T-helper 2 cell treated with Interferon-gamma antibody and Interleukin-4, amounts not matched to agents 5 μg/mL and 100 μg/mL, for 36 hours (primary cell): ENCODE results near the gene RFLNA.

ENCODE experiments used
- DNase-seq: peaks from one replicate; pipeline ENCODE4 v3.0.0; 2021; ENCODE audit warnings: low spot score
- H3K27ac Mint-ChIP-seq: one replicate; pipeline ENCODE4 v1.8.0; 2021; ENCODE audit warnings: mild to moderate bottlenecking, mixed read lengths
- H3K27me3 Mint-ChIP-seq: one replicate; pipeline ENCODE4 v1.8.0; 2021; ENCODE audit warnings: low read depth, mixed read lengths
- H3K36me3 Mint-ChIP-seq: one replicate; pipeline ENCODE4 v1.8.0; 2021; ENCODE audit warnings: low read depth, mixed read lengths
- H3K4me1 Mint-ChIP-seq: one replicate; pipeline ENCODE4 v1.8.0; 2021; ENCODE audit warnings: low read depth, mixed read lengths
- H3K4me3 Mint-ChIP-seq: one replicate; pipeline ENCODE4 v1.8.0; 2022; ENCODE audit warnings: mild to moderate bottlenecking, moderate library complexity, mixed read lengths
- H3K9me3 Mint-ChIP-seq: one replicate; pipeline ENCODE4 v1.8.0; 2021; ENCODE audit warnings: mixed read lengths

Gene RFLNA

GRCh38 chr12:124336742-124337520 is 42.0 kb downstream of the RFLNA start:
- no peak overlapping the region for H3K27ac Mint-ChIP-seq
- H3K27me3 Mint-ChIP-seq, result no peaks in the 10 kb centered on the region
- no peak overlapping the region for H3K4me3 Mint-ChIP-seq
- H3K36me3 Mint-ChIP-seq, result peaks cover 33% of the 10 kb centered on the region
- H3K9me3 Mint-ChIP-seq, result no peaks in the 10 kb centered on the region
- H3K4me1 Mint-ChIP-seq, result no peaks in the 10 kb centered on the region
- no peak for DNase-seq

DNA sequence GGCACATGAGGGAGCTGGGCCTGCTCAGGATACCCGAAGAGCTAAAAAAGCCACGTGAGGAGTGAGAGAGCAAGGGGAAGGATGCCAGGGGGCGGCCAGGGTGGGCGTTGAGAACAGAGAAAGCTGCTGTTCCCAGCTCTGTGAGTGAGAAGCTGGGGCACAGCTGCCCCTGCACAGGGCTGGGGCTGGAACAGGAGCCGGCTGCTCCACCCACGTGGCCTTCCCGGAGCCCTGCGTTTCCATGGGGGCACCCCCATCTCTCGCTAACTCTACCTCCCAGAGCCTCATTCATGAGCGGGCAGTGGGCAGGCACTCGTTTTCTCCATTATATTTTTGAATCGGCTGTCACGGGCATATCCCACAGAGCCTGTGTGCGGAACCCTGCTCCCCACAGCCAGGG is 42.7 kb downstream of the RFLNA start:
- H3K27ac Mint-ChIP-seq, result no peak overlapping the region
- no peaks in the 10 kb centered on the region for H3K9me3 Mint-ChIP-seq
- H3K36me3 Mint-ChIP-seq, result peaks cover 32% of the 10 kb centered on the region
- H3K4me1 Mint-ChIP-seq, result no peaks in the 10 kb centered on the region
- no peak overlapping the region for H3K4me3 Mint-ChIP-seq
- no peak for DNase-seq
- no peaks in the 10 kb centered on the region for H3K27me3 Mint-ChIP-seq

GRCh38 chr12:124338448-124338847 is 43.6 kb downstream of the RFLNA start:
- Mint-ChIP-seq H3K36me3 (peaks cover 38% of the 10 kb centered on the region), H3K4me1 (no peaks in the 10 kb centered on the region), H3K9me3 (no peaks in the 10 kb centered on the region), H3K27ac (no peak overlapping the region), H3K27me3 (no peaks in the 10 kb centered on the region), H3K4me3 (no peak overlapping the region)
- no peak for DNase-seq

DNA sequence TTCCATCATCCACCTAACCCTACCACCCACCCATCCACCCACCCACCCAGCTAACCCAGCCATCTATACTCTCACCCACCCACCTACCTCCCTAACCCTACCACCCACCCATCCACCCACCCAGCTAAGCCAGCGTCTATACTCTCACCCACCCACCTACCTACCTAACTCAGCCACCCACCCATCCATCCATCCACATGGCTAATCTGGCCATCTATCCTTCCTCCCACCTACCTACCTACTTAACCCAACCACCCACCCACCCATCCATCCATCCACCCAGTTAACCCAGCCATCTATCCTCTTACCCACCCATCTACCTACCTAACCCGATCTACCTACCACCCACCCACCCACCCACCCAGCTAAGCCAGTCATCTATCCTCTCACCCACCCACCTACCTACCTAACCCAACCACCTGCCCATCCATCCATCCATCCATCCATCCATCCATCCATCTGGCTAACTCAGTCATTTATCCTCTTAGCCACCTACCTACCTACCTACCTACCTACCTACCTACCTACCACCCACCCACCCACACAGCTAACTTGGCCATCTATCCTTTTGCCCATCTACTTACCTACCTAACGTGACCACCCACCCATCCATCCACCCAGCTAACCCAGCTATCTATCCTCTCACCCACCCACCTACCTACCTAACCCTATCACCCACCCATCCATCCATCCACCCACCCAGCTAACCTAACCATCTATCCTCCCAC is 44.1 kb downstream of the RFLNA start:
- peaks cover 38% of the 10 kb centered on the region for H3K36me3 Mint-ChIP-seq

DNA sequence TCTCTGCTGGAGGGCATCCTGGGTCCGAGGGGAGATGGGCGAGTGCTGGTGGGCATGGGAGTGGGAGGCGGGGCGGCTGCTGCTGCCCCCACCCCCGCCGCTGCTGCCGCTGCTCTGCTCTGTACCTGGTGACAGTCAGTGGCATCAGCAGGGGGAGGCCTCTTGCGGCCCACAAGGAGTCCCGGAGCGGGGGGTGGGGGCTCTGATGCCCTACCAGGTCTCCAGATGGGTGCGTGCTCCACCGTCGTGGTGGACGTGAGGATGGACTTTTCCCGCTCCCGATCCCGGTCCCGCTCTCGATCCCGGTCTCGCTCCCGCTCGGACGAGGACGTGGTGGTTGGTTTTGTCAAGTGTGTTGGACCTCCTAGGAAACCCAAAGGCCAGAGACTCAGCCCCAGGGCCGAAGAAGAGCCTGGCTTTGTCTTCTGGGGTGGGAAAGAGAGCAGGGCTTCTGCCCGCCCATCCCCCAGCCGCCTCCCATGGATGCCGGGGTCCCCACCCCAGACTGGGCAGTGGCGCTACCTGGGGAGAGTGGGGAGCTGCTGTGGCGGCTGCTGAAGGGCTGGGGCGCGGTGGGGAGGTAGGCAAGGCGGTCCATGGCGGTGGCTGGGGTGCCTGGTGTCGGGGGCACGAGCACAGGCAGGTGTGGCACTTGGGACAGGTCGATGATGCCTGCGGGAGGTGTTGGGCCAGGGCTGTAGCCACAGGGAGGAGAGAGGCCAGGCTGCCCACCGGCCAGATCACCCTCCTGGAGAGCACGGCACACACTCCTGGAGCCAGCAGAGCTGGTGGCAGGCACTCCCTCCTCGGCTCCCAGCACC is 45.4 kb downstream of the RFLNA start:
- Mint-ChIP-seq H3K9me3 (no peaks in the 10 kb centered on the region), H3K4me1 (no peaks in the 10 kb centered on the region), H3K27ac (no peak overlapping the region), H3K27me3 (no peaks in the 10 kb centered on the region), H3K4me3 (no peak overlapping the region), H3K36me3 (peaks cover 39% of the 10 kb centered on the region)
- DNase-seq, result no peak

More for the DNA sequence above, 44.1 kb downstream of the RFLNA start:
- Mint-ChIP-seq H3K27ac (no peak overlapping the region), H3K9me3 (no peaks in the 10 kb centered on the region), H3K4me1 (no peaks in the 10 kb centered on the region), H3K4me3 (no peak overlapping the region), H3K27me3 (no peaks in the 10 kb centered on the region)
- DNase-seq, result no peak

GRCh38 chr12:124341645-124342069 is 46.8 kb downstream of the RFLNA start:
- H3K36me3 Mint-ChIP-seq, result peaks cover 35% of the 10 kb centered on the region
- no peak overlapping the region for H3K4me3 Mint-ChIP-seq
- H3K27me3 Mint-ChIP-seq, result no peaks in the 10 kb centered on the region

DNA sequence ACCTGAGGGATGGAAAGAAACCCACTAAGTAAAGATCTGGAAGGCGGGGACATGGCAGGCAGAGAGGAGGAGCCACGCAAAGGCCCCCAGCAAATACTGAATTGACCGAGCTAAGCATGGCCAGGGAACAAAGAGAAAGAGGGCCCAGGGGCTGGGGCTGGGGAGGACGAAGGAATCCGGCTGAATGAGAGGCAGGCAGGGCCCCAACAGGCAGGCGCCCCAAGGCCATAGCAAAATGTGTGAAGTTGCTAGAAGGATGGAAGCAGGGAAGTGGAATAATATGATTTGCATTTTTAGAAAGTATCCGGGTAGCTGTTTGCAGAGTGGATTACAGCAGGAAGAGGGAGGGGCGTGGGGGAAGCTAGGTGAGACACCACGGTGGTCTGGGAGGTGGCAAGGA is 49.1 kb downstream of the RFLNA start:
- no peak for DNase-seq
- Mint-ChIP-seq H3K27ac (no peak overlapping the region), H3K27me3 (no peaks in the 10 kb centered on the region), H3K4me3 (no peak overlapping the region), H3K9me3 (no peaks in the 10 kb centered on the region), H3K36me3 (peaks cover 27% of the 10 kb centered on the region), H3K4me1 (no peaks in the 10 kb centered on the region)

More at GRCh38 chr12:124341645-124342069, 46.8 kb downstream of the RFLNA start:
- H3K4me1 Mint-ChIP-seq, result no peaks in the 10 kb centered on the region
- no peaks in the 10 kb centered on the region for H3K9me3 Mint-ChIP-seq
- H3K27ac Mint-ChIP-seq, result no peak overlapping the region
- no peak for DNase-seq

DNA sequence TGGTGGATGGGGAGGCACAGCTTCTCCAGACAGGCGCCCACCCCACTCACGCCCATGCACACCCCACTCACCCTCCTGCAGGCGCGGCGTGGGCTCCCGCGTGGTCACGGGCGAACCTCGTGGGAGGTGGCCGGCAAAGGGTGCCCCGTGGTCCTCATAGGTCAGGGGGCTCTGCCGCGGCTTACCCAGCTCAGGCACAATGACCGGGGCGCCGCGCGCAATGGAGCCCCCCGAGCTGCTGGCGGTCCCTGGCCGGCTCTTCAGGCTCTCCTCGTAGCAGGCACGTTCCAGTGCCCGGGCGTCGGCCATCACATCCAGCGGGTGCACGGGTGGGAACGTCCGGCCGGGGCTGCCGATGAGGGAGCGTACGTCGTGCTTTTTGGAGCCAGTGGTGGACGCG is 49.6 kb downstream of the RFLNA start:
- DNase-seq, result no peak
- no peaks in the 10 kb centered on the region for H3K4me1 Mint-ChIP-seq
- H3K27ac Mint-ChIP-seq, result no peak overlapping the region
- H3K9me3 Mint-ChIP-seq, result no peaks in the 10 kb centered on the region
- peaks cover 27% of the 10 kb centered on the region for H3K36me3 Mint-ChIP-seq
- H3K27me3 Mint-ChIP-seq, result no peaks in the 10 kb centered on the region
- no peak overlapping the region for H3K4me3 Mint-ChIP-seq

DNA sequence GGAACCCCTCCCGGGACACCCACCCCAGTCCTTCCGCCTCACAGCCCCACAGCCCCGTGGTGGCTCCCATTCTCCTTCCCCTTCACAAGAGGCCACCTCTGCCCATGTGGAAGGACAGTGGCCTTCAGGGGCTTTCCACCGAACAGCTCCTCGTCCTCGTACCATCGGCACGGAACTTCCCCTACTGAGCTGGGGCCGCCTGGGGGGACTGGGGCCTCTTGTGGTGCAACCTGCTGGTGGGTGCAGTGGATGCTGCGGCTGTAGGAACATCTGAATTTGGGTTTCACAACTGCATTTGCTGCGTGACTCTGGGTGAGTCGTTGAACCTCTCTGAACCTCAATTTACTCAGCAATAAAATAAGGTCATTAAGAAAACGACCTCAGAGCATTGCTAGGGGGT is 50.9 kb downstream of the RFLNA start:
- DNase-seq, result no peak
- Mint-ChIP-seq H3K27me3 (no peaks in the 10 kb centered on the region), H3K36me3 (peaks cover 29% of the 10 kb centered on the region), H3K9me3 (no peaks in the 10 kb centered on the region), H3K4me3 (no peak overlapping the region), H3K27ac (no peak overlapping the region), H3K4me1 (no peaks in the 10 kb centered on the region)

DNA sequence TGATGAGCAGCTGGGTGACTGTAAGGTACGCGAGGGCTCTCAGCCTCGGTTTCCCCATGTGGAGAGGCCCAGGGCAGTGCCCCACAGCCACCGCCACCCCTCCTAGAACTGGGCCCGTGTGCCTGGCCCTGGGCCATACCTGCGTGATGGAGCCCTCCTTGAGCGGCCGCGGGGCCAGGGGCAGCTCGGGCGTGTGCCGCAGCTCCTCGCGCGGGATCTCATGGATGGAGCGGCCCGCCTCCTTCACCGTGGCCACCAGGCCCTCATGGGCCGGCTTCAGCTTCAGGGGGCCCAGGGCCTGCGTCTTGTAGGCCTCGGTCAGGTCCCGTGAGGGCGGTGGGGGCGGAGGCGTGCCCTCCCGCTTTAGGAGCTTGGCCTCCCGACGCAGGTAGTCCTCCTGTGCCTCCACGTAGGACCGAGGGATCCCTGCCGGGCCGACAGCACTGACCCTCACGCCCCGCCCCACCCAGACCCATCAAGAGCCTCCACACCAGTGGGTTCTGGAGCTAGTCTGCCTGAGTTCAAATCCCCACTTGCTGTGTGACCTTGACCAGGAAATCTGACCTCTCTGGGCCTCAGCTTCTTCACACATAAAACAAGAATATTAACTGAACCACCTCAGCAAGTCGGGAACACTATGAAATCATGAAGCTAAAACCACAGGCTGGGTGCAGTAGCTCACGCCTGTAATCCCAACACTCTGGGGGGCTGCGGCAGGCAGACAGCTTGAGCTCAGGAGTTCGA is 51.7 kb downstream of the RFLNA start:
- Mint-ChIP-seq H3K36me3 (peaks cover 22% of the 10 kb centered on the region), H3K9me3 (no peaks in the 10 kb centered on the region), H3K4me3 (no peak overlapping the region), H3K27me3 (no peaks in the 10 kb centered on the region), H3K27ac (no peak overlapping the region), H3K4me1 (no peaks in the 10 kb centered on the region)
- DNase-seq, result no peak

- H3K27ac Mint-ChIP-seq, result no peak overlapping the region
- no peak for DNase-seq
- H3K4me1 Mint-ChIP-seq, result no peaks in the 10 kb centered on the region
- H3K36me3 Mint-ChIP-seq, result peaks cover 18% of the 10 kb centered on the region
- no peak overlapping the region for H3K4me3 Mint-ChIP-seq
- H3K27me3 Mint-ChIP-seq, result no peaks in the 10 kb centered on the region
- no peaks in the 10 kb centered on the region for H3K9me3 Mint-ChIP-seq
Measured at GRCh38 chr12:124347335-124347734, 52.4 kb downstream of the RFLNA start.

DNA sequence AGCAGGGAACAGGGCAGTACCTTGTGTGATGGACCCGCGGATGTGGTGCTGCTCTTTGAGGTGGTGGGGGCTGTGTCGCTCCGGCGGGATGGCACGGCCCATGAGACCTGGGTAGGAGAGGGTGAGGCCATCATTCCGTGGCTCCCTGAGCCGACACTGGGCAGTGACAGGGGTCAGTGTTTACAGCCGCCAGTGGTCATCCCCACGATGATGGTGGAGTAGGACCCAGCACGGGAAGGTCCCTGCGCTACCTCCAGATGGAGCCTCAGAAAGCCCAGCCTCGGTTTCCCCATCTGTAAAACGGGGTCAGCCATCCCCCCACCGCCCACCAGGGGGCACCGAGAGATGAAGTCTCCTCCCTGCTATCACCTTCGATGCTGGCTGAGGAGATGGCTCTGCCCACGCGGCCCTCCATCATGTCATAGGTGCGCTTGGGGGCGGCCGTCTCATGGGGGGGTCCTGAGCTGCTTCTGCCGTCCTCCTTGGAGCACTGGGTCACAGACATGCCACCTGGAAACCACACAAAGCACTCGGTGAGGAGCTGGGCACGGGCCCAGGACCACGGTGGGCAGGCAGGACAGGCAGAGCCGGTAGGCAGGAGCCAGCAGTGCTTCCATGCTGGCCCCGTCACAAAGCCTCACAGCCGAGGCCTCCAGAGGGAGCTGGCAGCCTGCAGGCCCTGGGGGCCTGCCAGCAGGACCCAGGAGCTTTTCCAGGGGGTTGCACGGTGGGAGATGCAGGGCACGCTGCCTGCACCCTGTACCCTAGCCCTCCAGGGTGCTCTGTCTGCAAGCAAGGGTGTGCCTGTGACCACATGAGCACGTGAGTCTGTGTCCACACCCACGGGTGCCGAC is 53.1 kb downstream of the RFLNA start:
- H3K4me1 Mint-ChIP-seq, result no peaks in the 10 kb centered on the region
- no peaks in the 10 kb centered on the region for H3K9me3 Mint-ChIP-seq
- H3K36me3 Mint-ChIP-seq, result peaks cover 12% of the 10 kb centered on the region
- H3K27ac Mint-ChIP-seq, result no peak overlapping the region
- H3K27me3 Mint-ChIP-seq, result no peaks in the 10 kb centered on the region
- no peak overlapping the region for H3K4me3 Mint-ChIP-seq
- no peak for DNase-seq
